BE2C (cell line): ENCODE data around the gene SEC24D.

Experiments used
- DNase-seq: peaks from one replicate; pipeline ENCODE4 v3.0.0-alpha.2; 2020
- H3K27me3 ChIP-seq: fragments of 250-450 bp; sonication (Bioruptor Pico); 2 replicates; pipeline ENCODE4 v1.5.1; 2020; ENCODE audit warnings: mild to moderate bottlenecking
- H3K36me3 ChIP-seq: fragments of 250-450 bp; sonication (Bioruptor Pico); 2 replicates; pipeline ENCODE4 v1.5.1; 2020; ENCODE audit warnings: mild to moderate bottlenecking
- H3K4me1 ChIP-seq: fragments of 250-450 bp; sonication (Bioruptor Pico); 2 replicates; pipeline ENCODE4 v1.5.1; 2020
- H3K4me3 ChIP-seq: 2 replicates; pipeline ENCODE4 v1.5.1; 2011; ENCODE audit warnings: low read depth, low read length
- H3K9me3 ChIP-seq: fragments of 250-450 bp; sonication (Bioruptor Pico); 2 replicates; pipeline ENCODE4 v1.5.1; 2020
- TF ChIP-seq, protein P1 (sequence below): IDR thresholded peaks from 2 replicates; pipeline ENCODE4 v1.5.1; 2012; ENCODE audit warnings: mild to moderate bottlenecking, low read depth, low read length

Gene SEC24D

DNA sequence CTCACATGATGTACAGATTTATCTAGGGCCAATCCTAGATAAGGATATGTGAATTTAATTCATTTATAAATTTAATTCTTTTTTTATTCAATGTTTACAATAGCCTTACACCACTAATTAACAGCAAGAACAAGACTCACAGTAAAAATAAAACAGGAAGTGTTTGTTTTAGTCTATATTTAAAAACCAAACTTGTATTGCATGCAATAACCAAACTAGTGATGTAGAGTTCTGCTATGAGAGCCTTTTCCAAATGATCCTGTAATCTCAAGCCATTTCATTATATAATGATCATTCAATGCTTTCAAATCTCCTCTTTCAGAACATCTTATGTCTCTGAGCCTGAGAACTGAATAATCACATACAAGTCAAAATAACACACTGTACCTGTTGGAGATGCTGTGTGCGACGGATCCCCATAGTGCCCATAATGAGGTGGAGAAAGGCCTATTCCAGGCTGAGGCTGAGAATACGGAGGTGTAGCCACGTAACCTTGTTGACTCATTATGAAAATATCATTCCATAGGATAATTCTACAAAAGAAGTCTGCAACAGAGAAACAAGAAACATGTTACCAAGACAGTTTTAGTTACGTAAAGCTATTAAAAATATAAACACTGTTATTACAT, 2.6 kb downstream of the SEC24D start:
- no peak for DNase-seq
- Histone ChIP-seq H3K27me3 (no peaks in the 10 kb centered on the region), H3K9me3 (no peaks in the 10 kb centered on the region), H3K4me3 (peak overlapping the region; percentile 96), H3K4me1 (no peaks in the 10 kb centered on the region; the same call in 1 of the 2 replicates), H3K36me3 (peaks cover 47% of the 10 kb centered on the region)
- TF ChIP-seq, protein P1, sequence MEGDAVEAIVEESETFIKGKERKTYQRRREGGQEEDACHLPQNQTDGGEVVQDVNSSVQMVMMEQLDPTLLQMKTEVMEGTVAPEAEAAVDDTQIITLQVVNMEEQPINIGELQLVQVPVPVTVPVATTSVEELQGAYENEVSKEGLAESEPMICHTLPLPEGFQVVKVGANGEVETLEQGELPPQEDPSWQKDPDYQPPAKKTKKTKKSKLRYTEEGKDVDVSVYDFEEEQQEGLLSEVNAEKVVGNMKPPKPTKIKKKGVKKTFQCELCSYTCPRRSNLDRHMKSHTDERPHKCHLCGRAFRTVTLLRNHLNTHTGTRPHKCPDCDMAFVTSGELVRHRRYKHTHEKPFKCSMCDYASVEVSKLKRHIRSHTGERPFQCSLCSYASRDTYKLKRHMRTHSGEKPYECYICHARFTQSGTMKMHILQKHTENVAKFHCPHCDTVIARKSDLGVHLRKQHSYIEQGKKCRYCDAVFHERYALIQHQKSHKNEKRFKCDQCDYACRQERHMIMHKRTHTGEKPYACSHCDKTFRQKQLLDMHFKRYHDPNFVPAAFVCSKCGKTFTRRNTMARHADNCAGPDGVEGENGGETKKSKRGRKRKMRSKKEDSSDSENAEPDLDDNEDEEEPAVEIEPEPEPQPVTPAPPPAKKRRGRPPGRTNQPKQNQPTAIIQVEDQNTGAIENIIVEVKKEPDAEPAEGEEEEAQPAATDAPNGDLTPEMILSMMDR = no peak

- TF ChIP-seq, protein P1 = no peak
- peaks cover 16% of the 10 kb centered on the region for H3K4me1 ChIP-seq
- H3K9me3 ChIP-seq = no peaks in the 10 kb centered on the region
- H3K36me3 ChIP-seq = peaks cover 67% of the 10 kb centered on the region
- no peak overlapping the region for H3K4me3 ChIP-seq
- DNase-seq = no peak
- H3K27me3 ChIP-seq = no peaks in the 10 kb centered on the region
Measured at GRCh38 chr4:118829107-118829506, 6.8 kb downstream of the SEC24D start.

DNA sequence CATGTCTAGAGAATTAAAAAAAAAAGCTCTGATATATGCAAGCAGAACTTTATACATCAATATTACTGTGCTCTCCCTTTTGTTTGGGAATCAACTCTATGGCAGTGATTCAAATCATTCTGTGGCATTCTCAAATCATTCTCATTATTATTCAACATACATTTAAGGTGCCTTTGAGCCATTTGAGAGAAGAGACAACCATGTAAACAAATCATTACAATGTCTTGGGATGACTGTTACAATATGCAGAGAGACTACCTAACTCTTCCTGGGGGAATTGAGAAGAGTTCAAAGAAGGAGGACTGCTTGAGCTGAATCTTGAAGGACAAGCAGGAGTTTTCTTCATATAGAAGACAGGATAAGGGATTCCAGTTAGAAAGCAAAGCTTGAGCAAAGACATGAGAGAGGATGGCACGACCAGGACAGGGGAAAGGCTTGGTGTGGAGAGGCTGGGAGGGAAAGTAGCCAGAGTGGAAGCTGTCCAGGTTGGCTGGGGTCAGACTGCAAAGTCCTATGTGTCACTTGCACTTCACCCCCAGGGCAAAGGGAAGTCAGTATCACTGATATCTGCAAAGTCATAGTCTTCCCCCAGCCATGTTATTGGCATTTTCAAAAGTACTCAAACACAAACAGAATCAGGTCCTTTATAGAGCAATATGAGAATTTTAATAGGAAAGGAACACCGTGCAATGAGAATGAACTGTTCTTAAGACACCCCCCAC, 9.0 kb downstream of the SEC24D start:
- no peaks in the 10 kb centered on the region for H3K27me3 ChIP-seq
- H3K4me1 ChIP-seq = peaks cover 17% of the 10 kb centered on the region
- TF ChIP-seq, protein P1 = no peak
- DNase-seq = no peak
- peaks cover 72% of the 10 kb centered on the region for H3K36me3 ChIP-seq
- no peak overlapping the region for H3K4me3 ChIP-seq
- H3K9me3 ChIP-seq = no peaks in the 10 kb centered on the region

- peaks cover 72% of the 10 kb centered on the region for H3K36me3 ChIP-seq
- TF ChIP-seq, protein P1 = no peak
- no peak for DNase-seq
- no peak overlapping the region for H3K4me3 ChIP-seq
- H3K9me3 ChIP-seq = no peaks in the 10 kb centered on the region
- H3K27me3 ChIP-seq = no peaks in the 10 kb centered on the region
- H3K4me1 ChIP-seq = peaks cover 21% of the 10 kb centered on the region
Measured at GRCh38 chr4:118825799-118826198, 10.1 kb downstream of the SEC24D start.

DNA sequence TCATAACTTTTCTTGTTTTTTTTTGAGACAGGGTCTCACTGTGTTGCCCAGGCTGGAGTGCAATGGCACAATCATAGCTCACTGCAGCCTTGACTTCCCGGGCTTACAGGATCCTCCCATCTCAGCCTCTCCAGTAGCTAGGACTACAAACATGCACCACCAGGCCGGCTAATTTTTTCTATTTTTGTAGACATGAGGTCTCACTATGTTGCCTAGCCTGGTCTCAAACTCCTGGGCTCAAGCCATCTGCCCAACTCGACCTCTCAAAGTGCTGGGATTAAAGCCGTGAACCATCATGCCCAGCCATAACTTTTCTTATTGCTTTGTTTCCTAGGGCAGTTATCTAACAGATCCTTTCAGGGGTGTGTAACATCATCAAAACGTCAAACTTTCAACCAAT, 11.8 kb downstream of the SEC24D start:
- TF ChIP-seq, protein P1 = no peak
- Histone ChIP-seq H3K9me3 (no peaks in the 10 kb centered on the region), H3K36me3 (peaks cover 59% of the 10 kb centered on the region)

GRCh38 chr4:118823471-118823870, 12.5 kb downstream of the SEC24D start:
- H3K9me3 ChIP-seq = no peaks in the 10 kb centered on the region
- H3K4me1 ChIP-seq = peaks cover 21% of the 10 kb centered on the region
- TF ChIP-seq, protein P1 = no peak
- H3K27me3 ChIP-seq = no peaks in the 10 kb centered on the region
- no peak for DNase-seq
- no peak overlapping the region for H3K4me3 ChIP-seq
- peaks cover 52% of the 10 kb centered on the region for H3K36me3 ChIP-seq

More for the DNA sequence above, 11.8 kb downstream of the SEC24D start:
- H3K4me1 ChIP-seq = peaks cover 21% of the 10 kb centered on the region
- DNase-seq = no peak
- H3K27me3 ChIP-seq = no peaks in the 10 kb centered on the region
- H3K4me3 ChIP-seq = no peak overlapping the region
